MM.1S (cell line): ENCODE measurements around the gene SLCO1C1.

Experiments used
- EZH2 ChIP-seq: fragments of 300-600 bp; sonication (generic); optimal IDR thresholded peaks from 2 replicates; pipeline ENCODE3; 2017; ENCODE audit warnings: low read depth, mild to moderate bottlenecking, antibody characterized with exemption, low read length, mixed read lengths
- EZH2phosphoT487 ChIP-seq: fragments of 300-600 bp; sonication (generic); IDR thresholded peaks from 2 replicates; pipeline ENCODE4 v1.6.1; 2018; ENCODE audit warnings: antibody characterized with exemption, low read length
- TF ChIP-seq, protein P1 (sequence below): fragments of 300-600 bp; sonication (generic); IDR thresholded peaks from 2 replicates; pipeline ENCODE4 v1.5.1; 2016; ENCODE audit warnings: antibody characterized with exemption, low read length, mixed read lengths

DNA sequence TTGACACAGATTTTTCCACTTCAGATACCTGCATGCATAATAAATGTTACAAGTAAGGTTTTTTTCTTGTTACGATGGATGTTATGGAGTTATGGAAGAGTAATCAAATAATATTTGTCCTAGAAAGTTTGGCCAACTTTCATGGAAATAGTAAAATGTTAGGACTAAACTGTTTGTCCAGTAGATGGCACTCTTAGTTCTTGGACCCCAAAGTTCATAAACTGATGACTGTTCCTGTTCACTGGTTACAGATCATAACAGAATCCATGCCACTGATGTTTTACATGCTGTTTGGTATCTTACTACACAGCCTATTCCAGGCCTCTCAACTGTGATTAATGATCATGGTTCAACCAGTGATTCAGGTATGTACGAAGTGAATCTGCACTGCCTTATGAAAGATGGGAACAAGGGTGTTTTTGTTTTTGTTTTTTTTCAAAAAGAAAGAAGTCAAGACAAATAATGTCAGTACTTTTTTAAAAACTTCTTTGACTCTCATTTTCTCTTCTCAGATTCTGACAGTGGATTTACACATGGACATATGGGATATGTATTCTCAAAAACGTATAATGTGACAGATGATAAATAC lies 48.8 kb upstream of the SLCO1C1 start:
- TF ChIP-seq, protein P1, sequence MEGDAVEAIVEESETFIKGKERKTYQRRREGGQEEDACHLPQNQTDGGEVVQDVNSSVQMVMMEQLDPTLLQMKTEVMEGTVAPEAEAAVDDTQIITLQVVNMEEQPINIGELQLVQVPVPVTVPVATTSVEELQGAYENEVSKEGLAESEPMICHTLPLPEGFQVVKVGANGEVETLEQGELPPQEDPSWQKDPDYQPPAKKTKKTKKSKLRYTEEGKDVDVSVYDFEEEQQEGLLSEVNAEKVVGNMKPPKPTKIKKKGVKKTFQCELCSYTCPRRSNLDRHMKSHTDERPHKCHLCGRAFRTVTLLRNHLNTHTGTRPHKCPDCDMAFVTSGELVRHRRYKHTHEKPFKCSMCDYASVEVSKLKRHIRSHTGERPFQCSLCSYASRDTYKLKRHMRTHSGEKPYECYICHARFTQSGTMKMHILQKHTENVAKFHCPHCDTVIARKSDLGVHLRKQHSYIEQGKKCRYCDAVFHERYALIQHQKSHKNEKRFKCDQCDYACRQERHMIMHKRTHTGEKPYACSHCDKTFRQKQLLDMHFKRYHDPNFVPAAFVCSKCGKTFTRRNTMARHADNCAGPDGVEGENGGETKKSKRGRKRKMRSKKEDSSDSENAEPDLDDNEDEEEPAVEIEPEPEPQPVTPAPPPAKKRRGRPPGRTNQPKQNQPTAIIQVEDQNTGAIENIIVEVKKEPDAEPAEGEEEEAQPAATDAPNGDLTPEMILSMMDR, result peak; percentile 69
- no peak for TF ChIP-seq EZH2
- no peak for TF ChIP-seq EZH2phosphoT487
